OCI-LY3 (cell line): ENCODE measurements around the gene NEMP1.
"Not testable (repeated sequence)": the region's sequence is repeated elsewhere in the genome, so short reads cannot be mapped to it uniquely, and the experiment has no call there.

Experiments used
- H2AFZ ChIP-seq: fragments of 200-600, 300-600 bp; shearing (Covaris generic); 2 replicates; pipeline ENCODE4 v1.6.0; 2014; ENCODE audit warnings: antibody characterized with exemption, low read depth, low read length
- H3K27ac ChIP-seq: fragments of 200-600, 300-600 bp; sonication (generic); 2 replicates; pipeline ENCODE4 v1.5.1; 2014; ENCODE audit warnings: mild to moderate bottlenecking, low read length, moderate library complexity, mixed read lengths
- H3K27me3 ChIP-seq: fragments of 200-600, 300-600 bp; sonication (generic); 2 replicates; pipeline ENCODE4 v1.6.1; 2014; ENCODE audit warnings: low read depth, low read length, mixed read lengths
- H3K36me3 ChIP-seq: fragments of 200-600, 300-600 bp; sonication (generic); replicated peaks from 2 replicates; pipeline ENCODE3; 2014; ENCODE audit warnings: low read depth, low read length, mixed read lengths
- H3K4me1 ChIP-seq: fragments of 300-600, 200-600 bp; sonication (generic); 2 replicates; pipeline ENCODE4 v1.6.1; 2014; ENCODE audit warnings: low read length, mixed read lengths
- H3K4me2 ChIP-seq: fragments of 200-600, 300-600 bp; sonication (generic); 2 replicates; pipeline ENCODE4 v1.6.1; 2014; ENCODE audit warnings: low read length, mixed read lengths
- H3K4me3 ChIP-seq: fragments of 300-600, 200-600 bp; sonication (generic); 2 replicates; pipeline ENCODE4 v1.5.1; 2014; ENCODE audit warnings: antibody characterized with exemption, mild to moderate bottlenecking, low read length, moderate library complexity
- H3K79me2 ChIP-seq: fragments of 300-600, 200-600 bp; shearing (Covaris generic); 2 replicates; pipeline ENCODE4 v1.6.1; 2014; ENCODE audit warnings: mild to moderate bottlenecking, low read length, mixed read lengths
- H3K9ac ChIP-seq: fragments of 300-600, 200-600 bp; shearing (Covaris generic); 2 replicates; pipeline ENCODE4 v1.6.0; 2014; ENCODE audit warnings: mild to moderate bottlenecking, low read length, moderate library complexity
- H3K9me3 ChIP-seq: fragments of 200-600, 300-600 bp; shearing (Covaris generic); 2 replicates; pipeline ENCODE4 v1.6.1; 2014; ENCODE audit warnings: low read length, mixed read lengths; ENCODE audit not compliant: insufficient read depth
- H4K20me1 ChIP-seq: fragments of 200-600, 300-600 bp; sonication (generic); 2 replicates; pipeline ENCODE4 v1.6.1; 2016; ENCODE audit warnings: low read length, mixed read lengths; ENCODE audit not compliant: insufficient read depth
- CTCF ChIP-seq: fragments of 200-600, 300-600 bp; sonication (generic); IDR thresholded peaks from 2 replicates; pipeline ENCODE4 v1.5.1; 2014; ENCODE audit warnings: antibody characterized with exemption, low read length, low read depth
- EZH2phosphoT487 ChIP-seq: fragments of 200-600 bp; shearing (Covaris generic); IDR thresholded peaks from 2 replicates; pipeline ENCODE4 v1.6.1; 2018; ENCODE audit warnings: antibody characterized with exemption, mixed run types, low read depth

NEMP1 gene

DNA sequence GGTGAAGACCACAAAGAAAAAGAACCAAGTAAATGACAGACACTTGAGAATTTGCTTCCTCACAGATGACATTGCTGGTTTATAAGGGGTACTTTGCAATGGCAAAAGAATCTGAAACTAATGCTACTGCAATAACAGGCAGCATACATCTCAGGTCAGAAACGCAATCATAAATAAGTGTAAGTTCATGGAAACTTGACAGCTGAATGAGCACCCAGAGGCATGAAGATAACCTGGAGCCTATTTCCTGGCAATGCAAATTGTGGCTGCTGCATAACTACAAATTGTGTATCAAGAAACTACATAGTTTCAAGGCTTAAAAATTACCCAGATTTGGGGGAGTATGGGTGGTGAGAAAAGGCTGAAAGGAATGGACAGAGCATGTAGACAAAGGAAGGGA lies 20.1 kb downstream of the NEMP1 start:
- Histone ChIP-seq H3K79me2 (peaks cover 5% of the 10 kb centered on the region), H4K20me1 (no peaks in the 10 kb centered on the region), H3K4me1 (peaks cover 20% of the 10 kb centered on the region), H3K4me2 (no peak overlapping the region), H2AFZ (no peak overlapping the region), H3K9ac (no peak overlapping the region), H3K27ac (no peak overlapping the region; the same call in 1 of the 2 replicates), H3K36me3 (peaks cover 66% of the 10 kb centered on the region), H3K4me3 (no peak overlapping the region), H3K27me3 (no peaks in the 10 kb centered on the region), H3K9me3 (no peaks in the 10 kb centered on the region)
- TF ChIP-seq EZH2phosphoT487 (no peak), CTCF (no peak)

DNA sequence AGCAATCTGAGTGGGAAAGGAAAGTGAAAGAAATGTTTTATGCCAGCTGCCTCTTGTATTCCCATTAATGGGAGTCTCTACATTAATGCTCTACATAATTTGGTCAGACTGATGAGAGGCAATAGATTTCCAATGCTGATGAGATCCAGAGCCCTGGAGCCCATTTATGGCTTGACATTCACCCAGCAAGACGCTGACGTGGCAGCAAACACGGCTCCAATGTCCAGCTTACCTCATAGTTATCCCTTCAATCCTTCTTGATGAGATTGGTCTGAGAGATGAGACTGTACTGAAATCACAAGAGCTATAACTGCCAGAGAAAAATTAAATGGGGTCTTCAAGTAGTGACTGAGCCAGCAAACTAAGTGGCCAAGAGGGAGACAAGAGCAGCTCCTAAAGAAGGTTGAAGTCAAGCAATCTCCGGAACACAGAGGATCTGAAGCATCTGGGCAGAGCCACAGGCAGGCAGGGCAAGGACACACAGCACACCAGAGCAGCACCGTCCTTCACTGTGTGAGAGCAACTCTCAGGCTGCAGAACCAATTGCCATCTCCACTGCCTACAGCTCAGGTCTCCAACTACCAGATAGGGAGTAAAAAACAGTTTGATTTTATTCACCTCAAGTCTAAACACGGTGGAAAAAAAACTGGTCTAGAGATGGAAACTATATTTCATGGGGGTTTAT lies 21.4 kb downstream of the NEMP1 start:
- H2AFZ ChIP-seq, result no peak overlapping the region
- H3K36me3 ChIP-seq, result peaks cover 62% of the 10 kb centered on the region
- no peak overlapping the region for H3K4me3 ChIP-seq
- no peak overlapping the region for H3K9ac ChIP-seq
- H3K79me2 ChIP-seq, result no peaks in the 10 kb centered on the region
- TF ChIP-seq EZH2phosphoT487 (no peak), CTCF (no peak)
- H3K27me3 ChIP-seq, result no peaks in the 10 kb centered on the region
- H4K20me1 ChIP-seq, result no peaks in the 10 kb centered on the region
- H3K27ac ChIP-seq, result no peak overlapping the region
- peaks cover 9% of the 10 kb centered on the region for H3K4me1 ChIP-seq
- no peak overlapping the region for H3K4me2 ChIP-seq
- no peaks in the 10 kb centered on the region for H3K9me3 ChIP-seq

GRCh38 chr12:57055824-57056223 lies 22.8 kb downstream of the NEMP1 start:
- no peaks in the 10 kb centered on the region for H3K79me2 ChIP-seq
- TF ChIP-seq EZH2phosphoT487, result no peak
- no peak for TF ChIP-seq CTCF
- no peak overlapping the region for H3K9ac ChIP-seq
- no peak overlapping the region for H3K4me2 ChIP-seq
- H2AFZ ChIP-seq, result no peak overlapping the region
- no peaks in the 10 kb centered on the region for H4K20me1 ChIP-seq
- H3K9me3 ChIP-seq, result no peaks in the 10 kb centered on the region
- no peaks in the 10 kb centered on the region for H3K27me3 ChIP-seq
- H3K4me3 ChIP-seq, result no peak overlapping the region
- H3K36me3 ChIP-seq, result peaks cover 58% of the 10 kb centered on the region
- H3K27ac ChIP-seq, result no peak overlapping the region
- H3K4me1 ChIP-seq, result peaks cover 9% of the 10 kb centered on the region

GRCh38 chr12:57053901-57054300 lies 24.7 kb downstream of the NEMP1 start:
- H4K20me1 ChIP-seq, H3K4me3 ChIP-seq, H3K27ac ChIP-seq, H3K27me3 ChIP-seq, H3K9ac ChIP-seq, H3K79me2 ChIP-seq, H3K4me1 ChIP-seq, H2AFZ ChIP-seq, H3K9me3 ChIP-seq, H3K4me2 ChIP-seq: not testable (repeated sequence)
- H3K36me3 ChIP-seq, result peaks cover 39% of the 10 kb centered on the region

- H3K9ac ChIP-seq, H4K20me1 ChIP-seq, H3K9me3 ChIP-seq: not testable (repeated sequence)
These were observed 25.4 kb downstream of the NEMP1 start for GRCh38 chr12:57053146-57053545.

More at GRCh38 chr12:57053146-57053545, 25.4 kb downstream of the NEMP1 start:
- H3K36me3 ChIP-seq, result peaks cover 32% of the 10 kb centered on the region
- H3K4me3 ChIP-seq, H3K4me1 ChIP-seq, H3K4me2 ChIP-seq, H2AFZ ChIP-seq, H3K27ac ChIP-seq, H3K27me3 ChIP-seq, H3K79me2 ChIP-seq: not testable (repeated sequence)
